ENCODE results near the gene S100A12. TPM values are rescaled to one million over a fixed set of nuclear protein-coding genes. Genes with fewer than 3 reads are reported as not detected.

The S100A12 gene
- total RNA-seq, 1 donor from 2014 or later: 22.8 TPM

DNA sequence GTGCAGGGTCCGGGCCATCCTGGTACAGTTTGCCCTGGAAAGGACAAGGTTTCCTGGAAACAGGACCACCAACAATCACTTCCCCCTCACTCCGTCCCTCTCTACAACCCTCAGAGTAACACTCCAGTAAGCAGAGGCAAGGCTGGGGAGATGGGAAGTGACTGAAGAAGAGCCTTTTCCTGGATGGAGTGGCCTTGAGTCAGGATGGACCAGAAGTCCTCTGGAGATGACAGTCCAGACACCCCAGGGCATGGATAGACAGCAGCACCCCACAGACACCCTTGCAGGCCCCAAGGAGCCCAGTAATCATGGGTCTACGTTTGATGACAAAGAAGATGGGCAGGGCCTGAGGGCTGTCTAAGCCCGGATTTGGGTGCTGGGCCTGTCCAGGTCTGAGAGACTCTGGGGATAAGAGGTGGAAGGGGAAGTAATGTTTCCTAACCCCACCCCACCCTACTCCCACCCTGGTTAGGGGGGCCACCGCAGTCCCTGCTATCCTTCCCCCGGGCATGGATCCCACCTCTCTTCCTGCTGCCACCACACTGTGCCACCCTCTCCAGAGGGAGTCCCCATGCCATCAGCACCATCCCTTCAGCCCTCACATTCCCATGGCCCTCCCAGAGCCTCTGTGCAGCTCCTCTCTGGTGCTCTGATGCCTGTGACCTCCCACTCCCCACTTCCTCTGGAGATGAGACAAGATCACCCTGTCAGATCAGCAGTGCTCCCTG is 22.7 kb upstream of the S100A12 start:
- Histone ChIP-seq H3K4me3 (no peak overlapping the region), H3K36me3 (no peaks in the 10 kb centered on the region), H3K4me1 (no peaks in the 10 kb centered on the region), H3K9me3 (no peaks in the 10 kb centered on the region), H3K27me3 (no peaks in the 10 kb centered on the region), H3K27ac (no peak overlapping the region)
- TF ChIP-seq, protein P1, sequence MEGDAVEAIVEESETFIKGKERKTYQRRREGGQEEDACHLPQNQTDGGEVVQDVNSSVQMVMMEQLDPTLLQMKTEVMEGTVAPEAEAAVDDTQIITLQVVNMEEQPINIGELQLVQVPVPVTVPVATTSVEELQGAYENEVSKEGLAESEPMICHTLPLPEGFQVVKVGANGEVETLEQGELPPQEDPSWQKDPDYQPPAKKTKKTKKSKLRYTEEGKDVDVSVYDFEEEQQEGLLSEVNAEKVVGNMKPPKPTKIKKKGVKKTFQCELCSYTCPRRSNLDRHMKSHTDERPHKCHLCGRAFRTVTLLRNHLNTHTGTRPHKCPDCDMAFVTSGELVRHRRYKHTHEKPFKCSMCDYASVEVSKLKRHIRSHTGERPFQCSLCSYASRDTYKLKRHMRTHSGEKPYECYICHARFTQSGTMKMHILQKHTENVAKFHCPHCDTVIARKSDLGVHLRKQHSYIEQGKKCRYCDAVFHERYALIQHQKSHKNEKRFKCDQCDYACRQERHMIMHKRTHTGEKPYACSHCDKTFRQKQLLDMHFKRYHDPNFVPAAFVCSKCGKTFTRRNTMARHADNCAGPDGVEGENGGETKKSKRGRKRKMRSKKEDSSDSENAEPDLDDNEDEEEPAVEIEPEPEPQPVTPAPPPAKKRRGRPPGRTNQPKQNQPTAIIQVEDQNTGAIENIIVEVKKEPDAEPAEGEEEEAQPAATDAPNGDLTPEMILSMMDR (IDR thresholded peaks at IDR 0.05): no peak
- DNase-seq: no peak
- ATAC-seq: no peak
- intact Hi-C loops (cut with DNase I): no loop called here

DNA sequence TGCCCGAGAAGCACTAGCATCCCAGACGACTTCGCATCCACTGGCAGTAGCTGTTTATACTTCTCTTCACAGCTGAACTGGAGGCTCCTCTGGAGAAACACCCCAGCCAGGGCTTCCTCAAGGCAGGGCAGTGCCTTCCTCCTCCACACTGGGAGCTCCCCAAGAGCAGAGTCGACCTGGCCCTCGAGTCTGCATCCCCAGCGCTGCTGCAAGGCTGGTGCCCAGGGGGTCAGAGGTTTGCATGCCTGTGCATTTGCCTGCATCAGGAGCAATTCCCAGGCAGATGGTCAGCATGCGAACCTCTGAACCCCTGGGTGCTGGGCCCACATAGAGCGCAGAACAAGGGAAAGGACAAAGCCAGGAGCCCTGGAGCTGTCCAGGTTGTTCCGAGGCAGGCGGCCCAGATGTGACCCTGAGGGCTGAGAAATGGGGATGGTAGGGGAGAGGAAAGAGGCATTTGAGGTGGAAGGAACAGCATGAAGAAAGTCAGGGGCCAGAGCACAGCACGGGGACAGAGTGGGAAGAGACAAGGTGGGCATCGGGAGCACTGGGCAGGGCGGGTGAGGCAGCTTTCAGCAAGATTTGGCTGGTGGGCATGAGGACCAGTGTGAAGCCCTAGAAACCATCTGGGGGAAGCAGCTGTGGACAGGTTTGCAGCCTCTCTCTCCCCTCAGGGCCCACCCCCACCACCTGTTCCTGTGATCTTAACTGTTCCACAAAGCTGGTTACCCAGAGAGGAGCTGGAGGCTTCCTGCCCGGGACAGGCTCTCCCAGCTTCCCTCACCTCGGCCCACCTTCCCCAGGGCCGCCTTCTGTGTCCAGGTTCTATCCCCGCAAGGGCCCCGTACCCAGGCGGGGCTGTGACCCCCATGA is 21.9 kb upstream of the S100A12 start:
- ATAC-seq: no peak

DNA sequence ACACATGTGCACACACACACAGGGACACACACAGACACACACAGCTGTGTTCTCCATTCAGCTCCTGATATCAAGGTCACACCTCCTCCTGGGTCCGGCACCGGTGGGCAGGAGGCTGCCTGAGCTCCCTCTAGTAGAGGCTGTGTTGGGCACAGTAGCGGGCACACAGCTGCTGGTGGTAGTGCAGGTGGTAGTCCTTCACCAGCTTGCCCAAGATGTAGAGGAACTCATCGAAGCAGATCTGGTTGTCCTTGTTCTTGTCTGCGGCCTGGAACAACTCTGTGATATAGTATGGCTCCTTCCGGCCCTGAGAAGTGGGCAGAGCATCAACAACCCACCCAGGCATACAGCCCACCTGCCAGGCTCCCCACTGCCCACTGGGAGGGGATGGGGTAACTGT is 21.0 kb upstream of the S100A12 start:
- Histone ChIP-seq H3K36me3 (no peaks in the 10 kb centered on the region), H3K4me1 (no peaks in the 10 kb centered on the region), H3K9me3 (no peaks in the 10 kb centered on the region), H3K27ac (no peak overlapping the region), H3K4me3 (no peak overlapping the region), H3K27me3 (no peaks in the 10 kb centered on the region)
- DNase-seq (no peak), ATAC-seq (no peak)
- intact Hi-C loops (cut with DNase I): no loop called here
- TF ChIP-seq, protein P1 (IDR thresholded peaks at IDR 0.05): no peak

More for the DNA sequence above, 21.9 kb upstream of the S100A12 start:
- no peaks in the 10 kb centered on the region for H3K36me3 ChIP-seq
- TF ChIP-seq, protein P1 (IDR thresholded peaks at IDR 0.05): no peak
- H3K4me3 ChIP-seq: no peak overlapping the region
- no peaks in the 10 kb centered on the region for H3K27me3 ChIP-seq
- no peaks in the 10 kb centered on the region for H3K9me3 ChIP-seq
- no peak overlapping the region for H3K27ac ChIP-seq
- DNase-seq: no peak
- intact Hi-C loops (cut with DNase I): no loop called here
- H3K4me1 ChIP-seq: no peaks in the 10 kb centered on the region

DNA sequence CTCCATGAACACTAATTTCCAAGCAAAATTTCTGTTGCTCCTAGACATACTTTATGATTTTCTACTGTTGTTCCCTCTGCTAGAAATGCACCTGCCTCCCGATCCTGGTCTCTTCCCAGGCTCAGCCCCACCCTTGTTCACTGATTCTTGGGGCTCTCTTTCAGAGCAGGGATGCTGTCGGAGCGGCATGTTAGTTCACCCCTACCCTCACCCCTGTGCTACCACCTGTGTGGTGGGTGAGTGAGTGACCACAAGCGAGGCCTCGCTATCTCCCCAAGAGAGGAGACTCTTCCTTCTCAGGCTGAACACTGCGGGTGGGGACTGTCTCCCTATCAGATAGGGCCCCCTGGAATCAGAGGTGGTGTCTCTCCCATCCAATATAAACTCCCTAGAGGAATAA is 20.4 kb upstream of the S100A12 start:
- no peaks in the 10 kb centered on the region for H3K4me1 ChIP-seq
- H3K36me3 ChIP-seq: no peaks in the 10 kb centered on the region
- H3K27ac ChIP-seq: no peak overlapping the region
- no peak for DNase-seq
- no peak for ATAC-seq
- H3K9me3 ChIP-seq: no peaks in the 10 kb centered on the region
- no peak overlapping the region for H3K4me3 ChIP-seq
- TF ChIP-seq, protein P1 (IDR thresholded peaks at IDR 0.05): no peak
- intact Hi-C loops (cut with DNase I): no loop called here
- H3K27me3 ChIP-seq: no peaks in the 10 kb centered on the region

DNA sequence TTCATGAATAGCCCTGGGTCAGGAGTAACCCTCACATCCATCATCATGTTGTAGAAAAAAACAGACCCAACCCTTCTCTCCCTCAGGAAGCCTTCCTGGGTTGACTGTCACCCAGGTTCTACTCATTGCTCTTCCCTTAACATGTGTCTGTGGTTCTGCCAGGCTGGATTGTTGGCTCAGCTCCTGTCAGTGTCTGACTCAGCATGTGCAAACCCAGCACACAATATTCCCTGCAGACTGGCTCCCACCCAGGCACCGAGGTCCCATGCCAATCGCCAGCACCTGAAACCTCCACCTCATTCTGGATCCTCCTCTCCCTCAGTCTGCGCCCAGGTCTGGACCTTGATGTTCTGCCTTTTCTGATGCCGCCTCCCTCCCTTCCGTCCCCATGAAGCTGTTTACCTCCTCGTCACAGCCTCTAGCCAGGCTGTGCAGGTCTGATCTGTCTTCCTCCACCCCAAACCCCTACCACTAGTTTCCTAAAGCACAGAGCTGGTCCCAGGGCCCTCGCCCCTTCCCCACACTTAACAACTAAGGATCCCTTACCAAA is 19.8 kb upstream of the S100A12 start:
- DNase-seq (no peak), ATAC-seq (no peak)
- no peaks in the 10 kb centered on the region for H3K9me3 ChIP-seq
- no peaks in the 10 kb centered on the region for H3K36me3 ChIP-seq
- intact Hi-C loops (cut with DNase I): no loop called here
- no peaks in the 10 kb centered on the region for H3K4me1 ChIP-seq
- TF ChIP-seq, protein P1 (IDR thresholded peaks at IDR 0.05): no peak
- H3K4me3 ChIP-seq: no peak overlapping the region
- H3K27ac ChIP-seq: no peak overlapping the region
- H3K27me3 ChIP-seq: no peaks in the 10 kb centered on the region

All from upper lobe of right lung (tissue), 1 donor.